HG03520 (cell line): ENCODE measurements around the gene BMPR2.

Experiments
- ATAC-seq: cut with Tn5 transposase; IDR thresholded peaks from one replicate; pipeline ENCODE4 v1.9.1; 2021; ENCODE audit warnings: mild to moderate bottlenecking, moderate library complexity; ENCODE audit not compliant: unreplicated experiment

BMPR2 gene

DNA sequence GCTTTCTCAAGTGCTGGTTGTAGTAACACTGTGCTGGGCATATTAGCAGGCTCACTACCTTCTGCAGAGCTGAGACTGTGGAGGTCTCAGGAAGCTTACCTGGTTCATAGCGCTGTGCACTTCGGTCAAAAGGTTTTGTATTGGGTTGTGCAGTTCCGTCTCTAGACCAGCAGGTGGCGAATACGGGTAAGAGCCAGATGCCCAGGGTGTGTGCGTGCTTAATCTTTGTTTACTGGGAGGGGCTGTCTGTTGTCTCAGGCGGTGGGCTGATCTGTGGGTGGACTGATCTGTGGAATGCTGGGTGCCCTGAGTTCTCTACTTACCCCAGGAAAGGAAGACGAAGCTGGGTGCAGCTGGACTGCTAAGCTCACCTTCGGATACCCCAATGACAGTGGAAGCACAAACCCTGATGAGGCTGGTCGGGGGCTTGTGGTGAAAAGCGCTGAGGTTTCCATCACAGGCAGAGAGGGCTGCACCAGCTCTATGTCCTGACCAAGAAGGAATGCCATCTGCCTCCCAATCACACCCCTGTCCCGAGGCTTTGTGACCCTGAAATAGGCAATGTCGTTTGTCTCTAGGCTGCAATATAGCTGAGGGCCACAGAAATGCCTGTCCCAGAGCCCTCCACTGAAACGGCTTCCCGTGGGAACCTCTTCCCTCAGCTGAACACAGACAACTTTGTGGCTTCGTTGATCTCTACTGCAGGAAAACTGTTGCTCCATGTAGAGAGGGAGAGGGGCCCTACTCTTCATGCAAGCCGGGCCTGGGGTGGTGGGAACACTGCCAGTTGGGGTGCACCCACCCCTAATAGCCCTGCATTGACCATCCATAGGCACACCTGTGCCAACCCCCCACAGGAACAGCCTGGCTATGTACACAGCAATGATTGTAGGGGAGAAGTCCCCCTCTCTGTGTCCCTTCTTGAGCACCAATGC is 212.8 kb downstream of the BMPR2 start:
- ATAC-seq, result peak; percentile 73

- no peak for ATAC-seq
These were observed 213.4 kb downstream of the BMPR2 start for GRCh38 chr2:202589582-202589949.

DNA sequence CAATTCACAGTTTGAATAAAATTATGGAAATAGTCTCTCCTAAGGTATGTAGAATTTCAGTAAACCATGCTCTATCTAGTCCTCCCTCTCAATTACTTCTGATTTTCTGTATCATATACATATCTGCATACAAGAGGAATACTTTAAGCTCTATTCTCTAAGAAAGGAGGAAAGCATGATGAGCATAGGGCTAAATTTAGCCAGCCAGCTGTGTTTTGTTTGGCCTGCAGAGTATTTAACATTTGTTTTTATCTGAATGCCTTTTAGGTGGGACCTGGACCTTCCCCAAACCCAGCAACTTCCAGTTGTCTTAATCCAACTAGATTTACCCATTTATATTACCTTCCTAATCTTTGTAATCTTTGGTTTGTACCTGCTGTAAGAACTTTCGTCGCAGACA is 216.4 kb downstream of the BMPR2 start:
- no peak for ATAC-seq

DNA sequence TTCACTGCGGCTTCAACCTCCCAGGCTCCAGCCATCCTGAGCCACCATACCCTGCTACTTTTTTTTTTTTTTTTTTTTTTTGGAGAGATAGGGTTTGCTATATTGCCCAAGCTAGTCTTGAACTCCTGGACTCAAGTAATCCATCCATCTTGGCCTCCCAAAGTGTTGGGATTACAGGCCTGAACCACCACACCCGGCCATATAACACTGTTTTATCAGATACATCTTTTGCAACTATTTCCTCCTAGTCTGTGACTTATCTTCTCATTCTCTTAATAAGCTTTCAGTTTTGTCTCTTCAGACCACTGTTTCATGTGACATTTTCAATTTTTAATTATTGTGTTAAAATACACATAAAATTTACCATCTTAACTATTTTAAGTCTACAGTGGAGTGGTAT is 223.0 kb downstream of the BMPR2 start:
- ATAC-seq, result no peak

DNA sequence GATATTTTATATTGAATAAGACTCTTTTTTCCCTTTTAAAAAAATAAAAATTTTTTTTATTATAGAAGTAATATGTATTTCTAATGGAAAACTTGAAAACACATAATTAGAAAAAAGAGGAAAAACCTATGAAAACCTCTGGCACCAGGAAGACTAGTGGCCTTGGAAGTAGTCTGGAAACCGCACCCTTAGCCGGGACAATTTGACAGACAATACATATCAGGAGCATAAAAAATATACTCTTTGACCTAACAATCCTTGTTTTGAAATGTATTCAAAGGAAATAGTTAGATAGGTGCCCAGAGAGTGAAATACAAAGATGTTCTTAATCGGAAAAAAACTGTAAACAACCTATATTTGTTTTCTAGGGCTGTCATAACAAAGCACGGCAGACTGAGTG is 223.8 kb downstream of the BMPR2 start:
- ATAC-seq, result no peak

DNA sequence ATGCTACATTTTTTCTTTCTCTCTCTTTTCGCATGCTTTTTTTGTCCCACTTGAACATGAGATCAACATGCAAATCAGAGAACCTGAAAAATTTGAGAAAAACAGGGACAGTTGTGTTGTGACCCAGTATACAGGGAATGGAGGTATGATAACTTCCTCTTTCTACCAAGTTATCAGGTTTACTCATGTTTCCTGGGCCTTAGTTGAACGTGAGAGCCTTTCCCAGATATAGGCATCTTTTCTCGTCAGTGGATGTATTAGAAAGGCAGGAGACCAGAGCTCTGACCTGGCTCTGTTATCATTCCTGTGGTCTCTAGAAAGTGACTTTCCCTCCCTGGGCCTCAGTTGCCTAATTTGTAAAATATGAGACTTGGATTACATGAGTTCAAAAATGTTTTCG is 228.6 kb downstream of the BMPR2 start:
- no peak for ATAC-seq

- no peak for ATAC-seq
These were observed 229.0 kb downstream of the BMPR2 start for GRCh38 chr2:202605174-202605573.

DNA sequence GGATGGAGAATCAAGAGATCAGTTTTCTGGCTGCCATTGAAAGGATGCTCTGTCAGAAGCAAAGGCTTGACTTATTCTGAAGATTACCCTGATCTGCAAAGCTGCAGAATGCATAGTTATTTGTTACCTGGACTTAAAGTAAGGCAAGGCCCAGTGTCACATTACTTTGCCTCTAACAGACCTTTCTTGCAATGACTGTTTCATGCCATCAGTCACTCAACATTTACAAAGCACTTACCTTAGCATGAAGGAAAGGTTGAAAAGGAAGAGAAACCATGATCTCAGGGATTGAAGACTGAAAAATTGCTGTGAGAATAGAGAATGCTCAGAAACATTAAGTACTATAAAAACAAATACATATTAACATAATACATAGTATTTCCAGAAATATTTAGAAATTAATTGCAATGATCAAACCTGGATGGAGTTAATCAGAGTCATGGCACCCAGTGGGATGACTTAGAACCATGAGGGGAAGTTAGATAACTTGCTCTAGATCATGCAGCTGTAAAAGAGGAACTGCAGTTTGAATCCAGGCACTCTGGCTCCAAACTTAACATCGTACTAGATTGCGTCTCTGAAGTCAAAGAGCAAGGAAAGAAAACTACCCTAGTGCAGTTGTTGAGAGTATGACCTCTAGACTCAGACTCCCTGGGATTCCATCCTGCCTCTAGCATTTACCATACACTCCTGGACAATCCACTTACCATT is 232.2 kb downstream of the BMPR2 start:
- ATAC-seq, result peak; percentile 28

DNA sequence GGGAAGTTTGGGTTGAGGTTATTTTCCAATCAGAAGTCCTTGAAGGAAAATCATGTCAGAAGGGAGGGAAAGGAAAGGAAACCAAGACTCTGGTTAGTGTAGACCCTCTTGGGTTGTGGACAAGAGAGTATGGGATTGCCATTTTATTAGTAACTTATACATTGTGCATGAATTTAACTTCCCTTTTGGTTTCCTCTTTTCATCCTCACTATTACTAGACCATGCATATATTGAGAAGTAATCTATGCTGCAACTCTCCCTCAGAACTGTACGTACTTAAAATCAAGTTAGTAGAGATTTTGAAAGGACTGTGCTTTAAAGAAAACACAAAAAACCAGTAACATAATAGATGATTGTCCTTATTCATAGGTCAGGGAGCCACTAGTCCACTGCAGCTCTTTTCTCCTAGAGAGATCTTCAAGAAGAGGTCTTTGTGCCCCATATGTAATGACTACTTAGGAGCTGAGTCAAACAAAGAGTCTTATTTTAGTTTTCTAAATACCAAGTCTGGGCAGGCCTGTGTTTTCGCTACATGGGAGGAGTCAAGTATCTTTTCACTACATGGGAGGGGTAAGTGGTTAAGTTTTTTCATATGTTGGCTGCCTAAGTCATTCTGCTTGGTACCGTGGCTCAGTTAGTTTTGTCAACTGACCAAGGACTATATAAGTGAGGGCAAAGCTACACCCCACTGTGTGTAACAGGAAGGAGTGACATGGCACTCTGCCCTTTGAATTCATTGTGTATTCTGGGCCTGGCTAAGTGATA is 233.4 kb downstream of the BMPR2 start:
- peak; percentile 93 for ATAC-seq

GRCh38 chr2:202610380-202610779 is 234.3 kb downstream of the BMPR2 start:
- ATAC-seq, result no peak

GRCh38 chr2:202612145-202612544 is 236.0 kb downstream of the BMPR2 start:
- ATAC-seq, result no peak

GRCh38 chr2:202613479-202613878 is 237.4 kb downstream of the BMPR2 start:
- no peak for ATAC-seq
